Measurements from ENCODE around the gene OXSM.

Gene OXSM

GRCh38 chr3:25837038-25837437 lies 47.1 kb downstream of the OXSM start:
- H3K27ac ChIP-seq = no peak overlapping the region
- no peaks in the 10 kb centered on the region for H3K36me3 ChIP-seq
- H3K27me3 ChIP-seq = peaks cover 0 to 4% of the 10 kb centered on the region in 2 donors
- intact Hi-C loops (cut with DNase I; ENCODE audit: low total_unique reads) = no loop called here
- no peak for DNase-seq
- no peaks in the 10 kb centered on the region for H3K9me3 ChIP-seq
- H3K4me1 ChIP-seq = no peaks in the 10 kb centered on the region
- H3K4me3 ChIP-seq = no peak overlapping the region
- no peak for TF ChIP-seq CTCF (IDR thresholded peaks at IDR 0.05)

DNA sequence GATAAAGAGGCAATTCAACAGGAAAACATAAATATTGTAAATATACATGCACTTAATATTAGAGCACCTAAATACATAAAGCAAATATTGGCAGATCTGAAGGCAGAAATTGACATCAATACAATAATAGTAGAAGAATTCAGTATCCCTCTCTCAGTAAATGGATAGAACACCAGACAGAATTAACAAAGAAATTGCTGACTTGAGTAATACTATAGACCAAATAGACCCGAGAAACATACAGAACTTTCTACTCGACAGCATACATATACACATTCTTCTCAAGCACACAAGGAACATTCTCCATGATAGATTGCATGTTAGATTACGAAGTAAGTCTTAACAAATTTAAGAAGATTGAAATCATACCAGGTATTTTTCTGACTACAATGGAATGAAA lies 50.2 kb downstream of the OXSM start:
- TF ChIP-seq CTCF (IDR thresholded peaks at IDR 0.05) = no peak
- no peak for DNase-seq
- Histone ChIP-seq H3K36me3 (no peaks in the 10 kb centered on the region), H3K4me1 (no peaks in the 10 kb centered on the region), H3K4me3 (no peak overlapping the region), H3K9me3 (no peaks in the 10 kb centered on the region), H3K27ac (no peak overlapping the region), H3K27me3 (peaks cover 0 to 4% of the 10 kb centered on the region in 2 donors)
- intact Hi-C loops (cut with DNase I; ENCODE audit: low total_unique reads) = no loop called here

- Histone ChIP-seq H3K27me3 (no peaks in the 10 kb centered on the region), H3K4me3 (no peak overlapping the region), H3K36me3 (no peaks in the 10 kb centered on the region), H3K27ac (no peak overlapping the region), H3K4me1 (no peaks in the 10 kb centered on the region), H3K9me3 (no peaks in the 10 kb centered on the region)
- TF ChIP-seq CTCF (IDR thresholded peaks at IDR 0.05) = no peak
- DNase-seq = no peak
- intact Hi-C loops (cut with DNase I; ENCODE audit: low total_unique reads) = no loop called here
Measured at GRCh38 chr3:25843332-25843731, 53.4 kb downstream of the OXSM start.
